ENCODE results near the gene NPPC.

- TF ChIP-seq, protein P1, sequence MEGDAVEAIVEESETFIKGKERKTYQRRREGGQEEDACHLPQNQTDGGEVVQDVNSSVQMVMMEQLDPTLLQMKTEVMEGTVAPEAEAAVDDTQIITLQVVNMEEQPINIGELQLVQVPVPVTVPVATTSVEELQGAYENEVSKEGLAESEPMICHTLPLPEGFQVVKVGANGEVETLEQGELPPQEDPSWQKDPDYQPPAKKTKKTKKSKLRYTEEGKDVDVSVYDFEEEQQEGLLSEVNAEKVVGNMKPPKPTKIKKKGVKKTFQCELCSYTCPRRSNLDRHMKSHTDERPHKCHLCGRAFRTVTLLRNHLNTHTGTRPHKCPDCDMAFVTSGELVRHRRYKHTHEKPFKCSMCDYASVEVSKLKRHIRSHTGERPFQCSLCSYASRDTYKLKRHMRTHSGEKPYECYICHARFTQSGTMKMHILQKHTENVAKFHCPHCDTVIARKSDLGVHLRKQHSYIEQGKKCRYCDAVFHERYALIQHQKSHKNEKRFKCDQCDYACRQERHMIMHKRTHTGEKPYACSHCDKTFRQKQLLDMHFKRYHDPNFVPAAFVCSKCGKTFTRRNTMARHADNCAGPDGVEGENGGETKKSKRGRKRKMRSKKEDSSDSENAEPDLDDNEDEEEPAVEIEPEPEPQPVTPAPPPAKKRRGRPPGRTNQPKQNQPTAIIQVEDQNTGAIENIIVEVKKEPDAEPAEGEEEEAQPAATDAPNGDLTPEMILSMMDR (IDR thresholded peaks at IDR 0.05) = no peak
- TF ChIP-seq POLR2A (IDR thresholded peaks at IDR 0.05) (no peak), POLR2AphosphoS5 (IDR thresholded peaks at IDR 0.05) (no peak)
Observed at GRCh38 chr2:231951452-231952035, 25.3 kb upstream of the NPPC start.
